Occipital lobe (tissue), 2 donors: Measurements from ENCODE around the gene MS4A18. TPM values are rescaled to one million over a fixed set of nuclear protein-coding genes. Genes with fewer than 3 reads are reported as not detected.

ENCODE experiments used
- DNase-seq: peaks from one replicate; lab custom pipeline; 2025; lab: John Stamatoyannopoulos, UW
- total RNA-seq: library from RNA; depleted of rRNA; stranded (reverse); fragments of >200 nt; gene quantifications from one replicate; pipeline ENCODE4 v1.2.3, GENCODE V29; 2014

MS4A18 gene
- total RNA-seq, 1 donor from 2014 or later: not detected

GRCh38 chr11:60785806-60786361 is 61.4 kb downstream of the MS4A18 start:
- peak; percentile 20 for DNase-seq

- no peak for DNase-seq
These were observed 62.5 kb downstream of the MS4A18 start for GRCh38 chr11:60786811-60787567.

- no peak for DNase-seq
These were observed 64.0 kb downstream of the MS4A18 start for GRCh38 chr11:60788401-60789125.

GRCh38 chr11:60790726-60791125 is 66.2 kb downstream of the MS4A18 start:
- DNase-seq: no peak

- DNase-seq: no peak
These were observed 66.8 kb downstream of the MS4A18 start for GRCh38 chr11:60791153-60791933.

GRCh38 chr11:60792521-60792920 is 68.0 kb downstream of the MS4A18 start:
- no peak for DNase-seq

Other genes starting within 250 kb of the MS4A18 start
- gene MS4A12, start 231.9 kb upstream of the MS4A18 start, total RNA-seq: not detected
- gene MS4A13, start 209.3 kb upstream of the MS4A18 start, total RNA-seq: not detected
- gene MS4A8, start 25.1 kb upstream of the MS4A18 start, total RNA-seq: not detected
- not detected for gene MS4A15, start 32.1 kb downstream of the MS4A18 start, total RNA-seq
- not detected for gene MS4A10, start 60.6 kb downstream of the MS4A18 start, total RNA-seq
- 2.5 TPM for gene CCDC86, start 117.4 kb downstream of the MS4A18 start, total RNA-seq
- 1.6 TPM for gene PTGDR2, start 131.2 kb downstream of the MS4A18 start, total RNA-seq
- gene ZP1, start 142.8 kb downstream of the MS4A18 start, total RNA-seq: not detected
- 42.3 TPM for gene PRPF19, start 181.9 kb downstream of the MS4A18 start, total RNA-seq
- gene TMEM109, start 189.4 kb downstream of the MS4A18 start, total RNA-seq: 8.3 TPM
- gene TMEM132A, start 199.7 kb downstream of the MS4A18 start, total RNA-seq: 104 TPM
- gene SLC15A3, start 227.5 kb downstream of the MS4A18 start, total RNA-seq: 5.8 TPM
- 0.16 TPM for gene CD6, start 247.0 kb downstream of the MS4A18 start, total RNA-seq